CD4-positive, alpha-beta T cell treated with Interferon alpha-2 for 1 hour (primary cell): ENCODE data around the gene RFX1.
"Not testable (repeated sequence)": the region's sequence is repeated elsewhere in the genome, so short reads cannot be mapped to it uniquely, and the experiment has no call there.

Experiments
- DNase-seq, 2 donors: peaks; one replicate each; pipeline ENCODE4 v3.0.0-alpha.2; 2020 to 2022

The RFX1 gene

GRCh38 chr19:13978351-13979243, 27.5 kb downstream of the RFX1 start:
- peak; percentile 44 to 46 for DNase-seq

GRCh38 chr19:13977803-13978202, 28.3 kb downstream of the RFX1 start:
- DNase-seq, result no peak

GRCh38 chr19:13976446-13976845, 29.7 kb downstream of the RFX1 start:
- DNase-seq, result no peak

- no peak for DNase-seq
Observed at GRCh38 chr19:13975870-13976269, 30.2 kb downstream of the RFX1 start.

- DNase-seq, result peak; percentile 34 to 54
Observed at GRCh38 chr19:13974073-13974472, 32.0 kb downstream of the RFX1 start.

- DNase-seq, result not testable (repeated sequence)
Observed at GRCh38 chr19:13973479-13973878, 32.6 kb downstream of the RFX1 start.

GRCh38 chr19:13972368-13973155, 33.6 kb downstream of the RFX1 start:
- no peak for DNase-seq

GRCh38 chr19:13971868-13972267, 34.3 kb downstream of the RFX1 start:
- DNase-seq, result not testable (repeated sequence)

GRCh38 chr19:13969897-13970296, 36.2 kb downstream of the RFX1 start:
- no peak for DNase-seq

GRCh38 chr19:13968999-13969398, 37.1 kb downstream of the RFX1 start:
- no peak for DNase-seq

GRCh38 chr19:13968383-13968935, 37.7 kb downstream of the RFX1 start:
- no peak for DNase-seq

- DNase-seq, result not testable (repeated sequence)
Observed at GRCh38 chr19:13967206-13967605, 38.9 kb downstream of the RFX1 start.

GRCh38 chr19:13966684-13967128, 39.4 kb downstream of the RFX1 start:
- DNase-seq, result no peak

GRCh38 chr19:13965926-13966683, 40.0 kb downstream of the RFX1 start:
- DNase-seq, result no peak

GRCh38 chr19:13965377-13965896, 40.7 kb downstream of the RFX1 start:
- no peak for DNase-seq

GRCh38 chr19:13964776-13965175, 41.3 kb downstream of the RFX1 start:
- no peak for DNase-seq

- no peak for DNase-seq
Observed at GRCh38 chr19:13963603-13964105, 42.5 kb downstream of the RFX1 start.

GRCh38 chr19:13962699-13963602, 43.2 kb downstream of the RFX1 start:
- DNase-seq, result no peak

GRCh38 chr19:13961826-13962698, 44.1 kb downstream of the RFX1 start:
- no peak for DNase-seq
